Activated naive CD4-positive, alpha-beta T cell (primary cell): ENCODE measurements around the gene LAMC1.

ENCODE experiments used
- DNase-seq, 4 experiments: peaks; one replicate each; lab custom pipeline; 2025; lab: John Stamatoyannopoulos, UW

LAMC1 gene

DNA sequence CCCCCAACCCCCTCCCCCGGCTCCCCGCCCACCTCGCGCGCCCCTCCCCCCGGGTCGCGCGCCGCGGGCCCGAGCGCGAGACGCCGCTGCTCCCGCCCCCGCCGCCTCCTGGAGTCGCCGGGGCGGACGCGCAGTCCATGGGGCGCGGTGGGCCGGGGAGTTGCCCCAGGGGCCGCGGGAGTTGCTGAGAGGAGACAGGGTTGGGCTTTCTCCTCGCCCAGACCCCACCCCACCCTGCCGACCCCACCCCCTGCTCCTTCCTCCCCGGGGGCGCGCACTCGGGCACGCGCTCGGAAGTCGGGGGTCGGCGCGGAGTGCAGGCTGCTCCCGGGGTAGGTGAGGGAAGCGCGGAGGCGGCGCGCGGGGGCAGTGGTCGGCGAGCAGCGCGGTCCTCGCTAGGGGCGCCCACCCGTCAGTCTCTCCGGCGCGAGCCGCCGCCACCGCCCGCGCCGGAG lies at the start of gene LAMC1:
Gene LAMC1 (plus strand): TSS at position 275 of the 455 bp plus-strand sequence. CDS start 297 bp downstream, outside the sequence.
- DNase-seq: no peak

DNA sequence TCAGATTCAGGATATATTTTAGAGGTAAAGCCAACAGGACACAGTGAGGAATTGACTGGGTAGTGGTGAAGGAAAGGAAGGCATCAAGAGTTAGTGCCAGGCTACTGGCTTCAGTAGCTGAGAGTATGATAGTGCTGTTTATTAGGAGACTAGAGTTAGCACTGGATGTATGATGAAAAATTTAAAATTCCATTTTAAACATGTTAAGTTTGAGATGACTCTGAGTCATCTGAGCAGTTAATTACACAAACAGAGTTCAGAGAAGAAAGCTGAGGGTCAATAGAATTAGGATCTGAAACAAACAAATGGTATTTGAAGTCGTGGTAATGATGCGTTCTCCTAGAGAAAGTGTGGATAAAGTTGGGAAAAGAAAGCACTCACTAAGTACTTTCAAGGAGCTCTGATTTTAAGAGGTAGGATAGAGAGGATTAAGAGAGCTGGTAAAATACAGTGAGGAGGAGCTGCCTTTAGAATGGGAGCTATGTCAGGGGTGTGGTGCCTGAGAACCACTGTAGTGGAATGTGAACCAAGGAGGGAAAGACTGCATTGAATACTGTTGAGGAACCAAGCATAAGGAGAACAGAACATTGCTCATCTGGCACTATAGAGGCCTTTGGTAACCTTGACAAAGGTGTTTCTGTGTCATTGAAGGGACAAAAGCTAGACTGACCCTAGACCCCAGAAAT lies 48.6 kb upstream of the LAMC1 start:
- no peak for DNase-seq

GRCh38 chr1:182977480-182977879 lies 45.7 kb upstream of the LAMC1 start:
- DNase-seq: no peak

DNA sequence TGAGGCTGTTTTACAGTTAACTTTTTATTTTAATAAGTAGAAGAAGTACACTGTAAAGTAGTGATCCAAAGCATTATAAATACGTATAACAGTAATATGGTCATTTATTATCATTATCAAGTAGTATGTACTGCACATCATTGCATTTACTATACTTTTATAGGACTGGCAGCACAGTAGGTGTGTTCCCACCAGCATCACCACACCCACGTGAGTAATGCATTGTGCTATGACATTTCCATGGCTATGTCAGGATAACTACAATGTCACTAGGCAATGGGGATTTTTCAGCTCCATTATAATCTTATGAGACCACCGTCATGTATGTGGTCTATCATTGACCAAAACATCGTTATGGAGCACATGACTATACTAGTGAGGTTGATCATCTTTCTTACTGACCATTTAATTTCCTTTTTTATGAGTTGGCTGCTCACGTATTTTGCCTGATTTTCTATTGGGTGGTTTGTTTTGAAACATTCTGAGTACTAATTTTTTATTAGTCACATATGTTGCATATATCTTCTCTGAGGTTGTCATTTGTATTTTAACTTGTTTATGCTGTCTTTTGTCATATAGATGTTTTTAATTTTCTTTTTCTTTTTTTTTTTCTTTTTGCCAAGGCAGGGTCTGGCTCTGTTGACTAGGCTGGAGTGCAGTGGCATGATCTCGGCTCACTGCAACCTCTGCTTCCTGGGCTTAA lies 44.9 kb upstream of the LAMC1 start:
- DNase-seq: no peak

DNA sequence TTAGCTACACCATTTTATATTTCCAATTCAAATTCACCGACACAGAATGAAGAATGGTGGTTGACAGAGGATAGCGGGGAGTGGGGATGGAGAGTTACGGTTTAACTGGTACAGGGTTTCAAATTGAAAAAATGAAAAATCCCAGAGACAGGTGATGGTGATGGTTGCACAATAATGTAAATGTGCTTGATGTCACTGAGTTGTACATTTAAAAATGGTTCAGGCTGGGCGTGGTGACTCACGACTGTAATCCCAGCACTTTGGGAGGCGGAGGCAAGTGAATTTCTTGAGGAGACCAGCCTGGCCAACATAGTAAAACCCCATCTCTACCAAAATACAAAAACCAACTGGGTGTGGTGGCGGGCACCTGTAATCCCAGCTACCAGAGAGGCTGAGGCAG lies 39.1 kb upstream of the LAMC1 start:
- DNase-seq: no peak

- DNase-seq: no peak
Observed at GRCh38 chr1:182984621-182985020, 38.6 kb upstream of the LAMC1 start.

GRCh38 chr1:182985876-182986275 lies 37.3 kb upstream of the LAMC1 start:
- no peak for DNase-seq

DNA sequence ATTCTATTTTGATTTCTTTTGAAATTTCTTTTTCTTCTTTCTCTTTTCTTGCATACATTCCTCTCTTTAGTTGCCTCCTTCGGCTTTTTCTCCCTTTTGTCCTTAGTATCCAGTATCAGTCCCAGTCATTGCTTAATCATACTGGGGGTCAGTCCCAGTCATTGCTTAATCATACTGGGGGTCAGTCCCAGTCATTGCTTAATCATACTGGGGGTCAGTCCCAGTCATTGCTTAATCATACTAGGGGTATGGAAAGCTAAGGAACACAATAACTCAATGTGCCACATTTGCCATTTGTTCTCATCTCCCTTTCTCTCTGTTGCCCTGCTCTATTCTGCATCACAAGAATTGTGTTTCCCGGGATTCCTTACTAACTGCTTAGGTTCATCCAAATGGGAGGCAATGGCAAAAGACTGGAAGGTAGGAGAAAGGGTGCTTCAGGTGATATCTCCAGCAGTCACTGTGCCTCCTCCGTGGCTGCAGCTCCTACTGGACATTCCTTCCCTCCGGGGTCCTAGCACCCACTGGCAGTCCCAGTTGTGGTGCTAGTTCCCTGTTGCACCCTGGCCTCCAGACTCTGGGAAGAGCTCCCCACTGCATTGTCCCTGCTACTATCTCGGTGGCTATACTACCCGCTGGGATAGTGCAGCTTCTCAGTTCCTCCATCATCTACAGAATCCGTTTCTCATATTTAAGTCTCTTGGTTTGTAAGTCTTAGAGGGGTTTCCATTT lies 32.6 kb upstream of the LAMC1 start:
- DNase-seq: no peak

GRCh38 chr1:182993746-182994145 lies 29.5 kb upstream of the LAMC1 start:
- DNase-seq: no peak

- no peak for DNase-seq
Observed at GRCh38 chr1:182995894-182996293, 27.3 kb upstream of the LAMC1 start.

DNA sequence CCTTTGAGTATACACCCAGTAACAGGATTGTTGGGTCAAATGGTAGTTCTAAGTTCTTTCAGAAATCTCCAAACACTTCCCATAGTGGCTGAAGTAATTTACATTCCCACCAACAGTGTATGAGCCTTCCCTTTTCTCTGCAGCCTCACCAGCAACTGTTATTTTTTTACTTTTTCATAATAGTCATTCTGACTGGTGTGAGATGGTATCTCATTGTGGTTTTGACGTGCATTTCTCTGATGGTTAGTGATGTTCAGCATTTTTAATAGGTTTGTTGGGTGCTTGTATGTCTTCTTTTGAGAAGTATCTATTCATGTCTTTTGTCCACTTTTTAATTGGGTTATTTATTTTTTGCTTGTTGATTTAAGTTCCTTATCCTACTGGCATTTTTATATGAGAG lies 26.4 kb upstream of the LAMC1 start:
- DNase-seq: no peak

DNA sequence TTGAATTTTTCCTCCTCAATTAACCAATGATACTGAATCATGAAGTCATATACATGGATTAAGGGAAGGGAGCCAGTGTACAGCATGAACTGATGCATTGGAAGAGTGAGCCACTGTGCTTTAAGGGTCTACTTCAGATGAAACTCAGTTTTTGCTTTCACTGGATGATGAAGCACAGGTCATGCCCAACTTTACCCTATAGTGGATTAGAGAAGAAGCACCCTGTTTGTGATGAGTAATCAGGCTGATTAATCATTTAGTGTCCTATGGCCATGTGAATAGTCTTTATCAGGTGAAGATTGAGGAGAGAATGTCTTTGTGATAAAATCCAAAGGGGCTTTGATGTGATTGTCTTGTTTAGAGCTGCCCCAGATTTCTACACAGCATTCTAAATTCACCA lies 24.7 kb upstream of the LAMC1 start:
- no peak for DNase-seq

- DNase-seq: no peak
Observed at GRCh38 chr1:183000167-183000962, 22.9 kb upstream of the LAMC1 start.

- DNase-seq: no peak
Observed at GRCh38 chr1:183002267-183002666, 21.0 kb upstream of the LAMC1 start.

GRCh38 chr1:183002797-183003196 lies 20.4 kb upstream of the LAMC1 start:
- no peak for DNase-seq

DNA sequence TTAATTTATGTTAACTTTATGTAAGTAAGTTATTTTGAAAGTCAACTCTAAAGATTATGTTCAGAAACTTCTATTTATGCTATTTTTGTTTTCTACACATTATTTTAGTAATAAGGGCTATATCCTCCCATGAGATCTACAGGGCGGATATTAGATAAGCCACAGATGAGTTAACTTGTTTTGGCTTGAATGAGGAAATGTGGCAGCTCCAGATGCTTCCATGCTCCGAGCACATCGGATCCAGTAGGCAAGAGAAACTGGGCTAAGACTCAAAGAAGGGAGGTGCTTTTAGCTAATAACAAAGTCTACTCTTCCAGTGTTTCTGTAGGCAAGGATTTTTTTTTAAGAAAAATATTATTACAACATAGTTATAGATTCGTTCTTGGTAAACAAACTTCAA lies 20.0 kb upstream of the LAMC1 start:
- no peak for DNase-seq

DNA sequence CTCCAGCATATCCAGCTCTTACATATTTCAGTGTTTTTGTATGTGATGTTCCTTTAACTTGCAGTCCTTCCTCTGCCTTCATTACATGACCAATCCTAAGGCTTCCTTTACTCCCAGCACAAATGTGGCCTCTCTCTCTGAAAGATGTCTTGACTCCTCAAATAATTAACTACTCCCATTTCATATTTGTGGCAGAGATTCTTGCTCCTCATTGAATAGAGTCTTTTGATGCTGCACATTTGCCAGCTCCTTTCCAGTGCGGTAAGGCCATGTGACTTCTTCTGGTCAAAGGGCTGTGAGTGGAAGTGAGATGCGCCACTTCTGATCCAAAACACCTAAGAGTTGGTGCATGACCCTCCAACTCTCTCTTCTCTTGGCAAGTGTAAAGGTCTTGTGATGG lies 19.1 kb upstream of the LAMC1 start:
- no peak for DNase-seq

DNA sequence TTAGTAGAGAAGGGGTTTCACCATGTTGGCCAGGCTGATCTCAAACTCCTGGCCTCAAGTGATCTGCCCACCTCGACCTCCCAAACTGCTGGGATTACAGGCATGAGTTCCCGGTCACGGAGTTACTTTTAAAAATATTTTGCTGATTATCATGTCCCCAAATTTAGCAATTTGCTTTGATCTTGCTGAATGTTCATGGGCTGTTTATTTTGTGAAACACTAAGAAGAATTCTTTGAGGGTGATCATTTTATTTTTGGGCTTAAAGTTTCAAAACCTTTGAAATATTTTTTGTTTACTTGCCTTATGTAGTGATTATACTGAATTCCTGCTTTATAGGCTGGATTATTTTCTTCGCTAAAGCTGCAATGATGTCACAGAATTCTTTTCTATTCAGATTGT lies 11.4 kb upstream of the LAMC1 start:
- no peak for DNase-seq

DNA sequence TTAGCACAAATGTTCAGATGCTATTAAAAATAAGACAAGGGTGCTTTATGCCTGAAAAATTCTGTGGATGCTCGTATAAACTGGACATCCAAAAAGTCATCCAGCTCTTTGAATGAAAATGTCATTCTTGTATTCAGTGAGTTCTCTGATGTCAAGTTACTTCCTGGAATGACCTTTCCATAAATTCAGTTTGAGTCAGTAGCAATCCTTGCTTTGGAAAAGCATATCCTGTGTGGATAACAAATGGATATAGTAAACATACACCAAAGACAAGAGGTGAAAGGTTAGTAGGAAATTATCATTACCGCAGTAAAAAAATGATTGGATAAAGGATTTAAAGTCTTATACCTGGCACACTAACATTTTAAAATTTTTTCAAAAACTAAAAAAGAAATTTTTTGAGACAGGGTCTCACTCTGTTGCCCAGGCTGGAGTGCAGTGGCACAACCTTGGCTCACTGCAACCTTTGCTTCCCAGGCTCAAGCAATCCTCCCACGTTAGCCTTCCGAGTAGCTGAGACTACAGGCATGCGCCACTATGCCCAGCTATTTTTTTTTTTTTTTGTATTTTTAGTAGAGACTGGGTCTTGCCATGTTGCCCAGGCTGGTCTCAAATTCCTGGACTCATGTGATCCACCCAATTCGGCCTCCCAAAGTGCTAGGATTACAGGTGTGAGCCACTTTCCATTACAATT lies 10.8 kb upstream of the LAMC1 start:
- no peak for DNase-seq

- DNase-seq: no peak
Observed at GRCh38 chr1:183019139-183019740, 4.0 kb upstream of the LAMC1 start.

DNA sequence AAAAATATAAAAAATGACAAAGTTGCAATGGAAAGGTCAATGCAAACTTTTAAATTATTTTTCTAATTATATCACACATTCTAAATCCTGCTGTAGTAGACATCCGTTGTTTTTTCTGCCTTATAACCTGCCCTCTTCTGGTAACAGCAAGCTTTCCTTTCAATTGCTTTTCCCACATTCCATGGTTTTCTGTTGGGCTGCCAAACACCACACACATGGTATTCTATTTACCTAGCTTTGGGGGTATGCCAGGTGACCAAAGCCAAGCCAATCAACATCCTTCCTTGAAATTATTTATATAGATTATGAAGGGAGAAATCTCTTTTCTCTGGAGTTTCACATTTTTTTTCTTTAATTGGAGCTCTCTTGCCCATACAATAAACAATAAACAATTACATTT lies 3.4 kb upstream of the LAMC1 start:
- DNase-seq: no peak
